Ovary (tissue), 9 donors: ENCODE results near the gene POU3F3. TPM values are rescaled to one million over a fixed set of nuclear protein-coding genes. Genes with fewer than 3 reads are reported as not detected.

Experiments used
- DNase-seq, 5 donors: peaks; one replicate each; pipeline ENCODE4 v3.0.0-alpha.2; 2019 to 2020
- H3K27ac ChIP-seq, 2 donors: fragments of 200-600 bp; one replicate each; pipeline versions ENCODE4 v1.5.1 to v1.8.0; 2019 to 2022
- H3K27me3 ChIP-seq: fragments of 200-600 bp; one replicate; pipeline ENCODE4 v1.8.0; 2022
- H3K36me3 ChIP-seq: fragments of 200-600 bp; sonication (generic); one replicate; pipeline ENCODE4 v1.5.1; 2019
- H3K4me1 ChIP-seq: one replicate; pipeline ENCODE4 v1.8.1; 2013; ENCODE audit warnings: mild to moderate bottlenecking, moderate library complexity; ENCODE audit not compliant: insufficient read depth
- H3K4me3 ChIP-seq: fragments of 200-600 bp; sonication (generic); one replicate; pipeline ENCODE4 v1.5.1; 2017
- H3K9me3 ChIP-seq, 2 donors: fragments of 200-600 bp in 1 of 2; sonication (generic) in 1 of 2; one replicate each; pipeline versions ENCODE4 v1.5.1 to v1.8.1; 2013 to 2019; ENCODE audit warnings: mild to moderate bottlenecking in 1 of 2, moderate library complexity in 1 of 2
- CTCF ChIP-seq, 3 donors: fragments of 450-650 bp in 2 of 3; fragments of 200-600 bp in 1 of 3; IDR thresholded peaks; one replicate each; pipeline versions ENCODE4 v1.5.1 to v1.8.0; 2016 to 2022; ENCODE audit warnings: antibody characterized with exemption in 3 of 3, mild to moderate bottlenecking in 1 of 3
- EP300 ChIP-seq: sonication (generic); formaldehyde crosslinking; IDR thresholded peaks from one replicate; pipeline ENCODE4 v1.6.1; 2017; ENCODE audit warnings: antibody characterized with exemption
- POLR2A ChIP-seq: fragments of 450-650 bp; IDR thresholded peaks from one replicate; pipeline ENCODE4 v1.6.1; 2017; ENCODE audit warnings: antibody characterized with exemption, mild to moderate bottlenecking, moderate library complexity
- WGBS, 3 donors: extraction: QIAGEN DNeasy Blood & Tissue Kit in 1 of 3; methylation state at CpG; one replicate each; pipeline versions ENCODE4 v1.1.5 to v1.1.7; 2013 to 2017; 5-methylcytosine and 5-hydroxymethylcytosine counted together
- intact Hi-C, 4 donors: fragments of 100-400 bp; cut with DNase I; formaldehyde crosslinking; loops; one replicate each; pipeline versions ENCODE4 v1.11.0 to v1.15.1; 2022 to 2023
- polyA plus RNA-seq, 2 donors: library from polyadenylated mRNA; stranded (reverse); fragments of 200-250 nt in 1 of 2; fragments of 350-450 nt in 1 of 2; fragmentation: Illumina TruSeq in 1 of 2; extraction: RNeasy Lipid Tissue Mini Kit (QIAGEN cat#74804) in 1 of 2; gene quantifications; one replicate each; pipeline ENCODE4 v1.2.3, GENCODE V29; 2013 to 2014
- total RNA-seq, 7 donors: library from RNA; depleted of rRNA in 2 of 7; stranded (reverse); fragments of >200 nt in 2 of 7; fragmentation: NEBNext Ultra II Directional in 3 of 7; extraction: Animal tissue kit (Norgen Biotek cat#: 25700) in 3 of 7; gene quantifications; one replicate each; pipeline versions ENCODE4 v1.1.0 to v1.2.4, GENCODE V29; 2016 to 2023
- donor health status: DM: no; HTN: no; CAD: no; lungs with moderate emphysema.
- donor health status: DM: no; HTN: no; CAD: no.
- donor health status: Bipolar disorder and iron deficiency.
- donor health status: DM: yes; HTN: yes; CAD: no.
- donor health status: DM: no; HTN: no; CAD: no.
- donor health status: DM: yes; HTN: yes; CAD: no.

The POU3F3 gene
- total and polyA plus RNA-seq, 9 donors = 0.10 to 0.63 (median 0.10) TPM; not detected in 6

- no peak overlapping the region for H3K27ac ChIP-seq
- DNase-seq = no peak
- H3K9me3 ChIP-seq = no peaks in the 10 kb centered on the region
- no peak overlapping the region for H3K4me3 ChIP-seq
- peaks cover 5% of the 10 kb centered on the region for H3K4me1 ChIP-seq
- H3K36me3 ChIP-seq = no peaks in the 10 kb centered on the region
- peaks cover 5% of the 10 kb centered on the region for H3K27me3 ChIP-seq
- intact Hi-C loops = no loop called here
- no peak for TF ChIP-seq EP300
- TF ChIP-seq CTCF (IDR thresholded peaks at IDR 0.05) = no peak
- TF ChIP-seq POLR2A = no peak
- WGBS, 3 donors = 4 to 6% (median 4%) methylated on average over 11 of the region's 11 CpGs
Observed at GRCh38 chr2:104861351-104862057, 7.6 kb downstream of the POU3F3 start.

- Histone ChIP-seq H3K27ac (no peak overlapping the region), H3K4me3 (no peak overlapping the region), H3K27me3 (peaks cover 5% of the 10 kb centered on the region), H3K4me1 (peaks cover 2% of the 10 kb centered on the region), H3K9me3 (no peaks in the 10 kb centered on the region), H3K36me3 (no peaks in the 10 kb centered on the region)
- WGBS, 3 donors = 3 to 4% (median 3%) methylated on average over 52 to 60 of the region's 60 CpGs
- TF ChIP-seq CTCF (IDR thresholded peaks at IDR 0.05) = no peak
- no peak for TF ChIP-seq EP300
- TF ChIP-seq POLR2A = no peak
- no peak for DNase-seq
- intact Hi-C loops = no loop called here
Observed at GRCh38 chr2:104862058-104862941, 8.4 kb downstream of the POU3F3 start.

- no peak overlapping the region for H3K4me3 ChIP-seq
- no peak overlapping the region for H3K27ac ChIP-seq
- 6 to 8% (median 7%) methylated on average over 8 of the region's 8 CpGs for WGBS, 3 donors
- H3K9me3 ChIP-seq = no peaks in the 10 kb centered on the region
- no peaks in the 10 kb centered on the region for H3K36me3 ChIP-seq
- H3K27me3 ChIP-seq = peaks cover 5% of the 10 kb centered on the region
- intact Hi-C loops = no loop called here
- TF ChIP-seq EP300 (no peak), POLR2A (no peak), CTCF (IDR thresholded peaks at IDR 0.05) (no peak)
- no peak for DNase-seq
- H3K4me1 ChIP-seq = peaks cover 2% of the 10 kb centered on the region
Observed at GRCh38 chr2:104863146-104863467, 9.2 kb downstream of the POU3F3 start.

- intact Hi-C loops = no loop called here
- Histone ChIP-seq H3K27me3 (peaks cover 5% of the 10 kb centered on the region), H3K27ac (no peak overlapping the region), H3K9me3 (no peaks in the 10 kb centered on the region), H3K4me3 (no peak overlapping the region), H3K4me1 (peaks cover 2% of the 10 kb centered on the region), H3K36me3 (no peaks in the 10 kb centered on the region)
- no peak for TF ChIP-seq EP300
- TF ChIP-seq POLR2A = no peak
- no peak for TF ChIP-seq CTCF (IDR thresholded peaks at IDR 0.05)
- no peak for DNase-seq
- 2 to 4% (median 3%) methylated on average over 49 to 60 of the region's 60 CpGs for WGBS, 3 donors
Observed at GRCh38 chr2:104863468-104864279, 9.8 kb downstream of the POU3F3 start.
